GM19238 (cell line): ENCODE measurements around the gene COX15.
"Not testable (repeated sequence)": the region's sequence is repeated elsewhere in the genome, so short reads cannot be mapped to it uniquely, and the experiment has no call there.

Source experiments
- DNase-seq: peaks from one replicate; pipeline ENCODE4 v3.0.0; 2011; ENCODE audit warnings: low spot score; ENCODE audit not compliant: insufficient read length

COX15 gene

DNA sequence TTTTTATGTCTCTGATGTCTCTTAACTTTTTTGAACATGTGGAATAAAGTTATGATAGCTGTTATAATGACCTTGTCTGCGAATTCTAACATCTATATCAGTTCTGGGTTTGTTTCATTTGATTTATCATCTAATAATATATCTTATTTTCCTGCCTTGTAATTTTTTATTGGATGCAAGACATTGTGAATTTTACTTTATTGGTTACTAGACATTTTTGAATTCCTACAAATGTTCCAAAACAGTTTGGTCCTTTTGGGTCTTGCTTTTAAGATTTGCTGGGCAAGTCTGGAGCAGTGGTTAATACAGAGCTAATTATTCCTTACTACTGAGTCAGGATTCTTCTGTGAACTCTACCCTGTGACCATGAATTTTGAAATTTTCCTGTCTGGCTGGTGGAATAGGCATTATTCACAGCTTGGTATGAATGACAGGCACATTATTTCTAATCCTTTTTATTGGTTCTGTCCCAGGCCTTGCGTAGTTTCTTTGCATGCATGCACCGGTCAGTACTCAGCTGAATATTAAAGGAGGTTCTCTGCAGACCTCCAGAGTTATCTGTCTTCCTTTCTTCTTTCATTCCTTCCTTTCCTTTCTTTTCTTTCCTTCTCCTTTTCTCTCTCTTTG lies 9.1 kb upstream of the COX15 start:
- no peak for DNase-seq

- DNase-seq: no peak
Observed at GRCh38 chr10:99740260-99740659, 8.3 kb upstream of the COX15 start.

DNA sequence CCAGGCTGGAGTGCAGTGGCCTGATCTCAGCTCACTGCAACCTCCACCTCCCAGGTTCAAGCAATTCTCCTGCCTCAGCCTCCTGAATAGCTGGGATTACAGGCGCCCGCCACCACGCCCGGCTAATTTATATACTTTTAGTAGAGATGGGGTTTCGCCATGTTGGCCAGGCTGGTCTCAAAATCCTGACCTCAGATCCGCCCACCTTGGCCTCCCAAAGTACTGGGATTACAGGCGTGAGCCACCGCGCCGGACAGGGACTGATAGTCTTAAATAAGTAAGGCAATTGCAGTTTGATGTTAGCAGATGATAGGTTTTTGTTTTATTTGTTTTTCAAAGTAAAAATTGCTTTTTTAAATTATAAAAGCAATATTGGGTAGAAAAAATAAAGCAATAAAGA lies 2.2 kb upstream of the COX15 start:
- DNase-seq: not testable (repeated sequence)

DNA sequence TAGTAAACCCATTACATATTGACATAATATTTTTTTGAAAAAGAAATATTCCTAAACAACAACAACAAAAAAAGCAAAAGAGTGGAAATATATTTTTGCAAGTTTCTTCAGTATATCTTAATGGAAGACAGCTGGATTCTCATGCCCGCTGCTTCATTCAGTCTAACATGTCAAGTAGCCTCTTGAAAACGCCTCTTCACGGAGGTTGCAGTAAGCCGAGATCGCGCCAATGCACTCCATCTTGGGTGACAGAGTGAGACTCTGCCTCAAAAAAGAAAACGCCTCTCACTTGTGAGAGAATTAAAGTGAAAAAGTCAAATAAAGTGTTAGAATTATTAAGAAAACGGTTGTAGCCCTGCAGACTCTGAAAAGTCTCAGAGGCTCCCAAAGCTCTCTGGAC lies 1.4 kb upstream of the COX15 start:
- DNase-seq: no peak

GRCh38 chr10:99731306-99732032 lies 458 bp downstream of the COX15 start:
- no peak for DNase-seq

- no peak for DNase-seq
Observed at GRCh38 chr10:99730026-99730425, 1.9 kb downstream of the COX15 start.

DNA sequence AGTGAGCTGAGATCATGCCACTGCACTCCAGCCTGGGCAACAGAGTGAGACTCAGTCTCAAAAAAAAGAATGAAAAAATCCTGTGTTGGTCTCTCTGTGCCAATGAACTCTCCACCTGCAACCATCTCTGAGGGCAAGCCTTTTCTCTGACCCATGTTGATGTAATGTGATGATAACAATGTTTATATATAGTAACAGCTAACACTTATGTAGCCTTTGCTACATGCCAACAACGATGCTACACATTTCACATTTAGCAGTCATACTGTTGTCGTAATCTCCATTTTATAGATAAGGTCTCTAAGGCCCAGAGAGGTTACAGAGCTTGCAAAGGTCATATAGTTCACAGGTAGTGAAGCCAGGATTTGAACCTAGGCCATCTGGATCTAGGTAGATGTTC lies 11.5 kb downstream of the COX15 start:
- no peak for DNase-seq

- no peak for DNase-seq
Observed at GRCh38 chr10:99714446-99714845, 17.5 kb downstream of the COX15 start.

DNA sequence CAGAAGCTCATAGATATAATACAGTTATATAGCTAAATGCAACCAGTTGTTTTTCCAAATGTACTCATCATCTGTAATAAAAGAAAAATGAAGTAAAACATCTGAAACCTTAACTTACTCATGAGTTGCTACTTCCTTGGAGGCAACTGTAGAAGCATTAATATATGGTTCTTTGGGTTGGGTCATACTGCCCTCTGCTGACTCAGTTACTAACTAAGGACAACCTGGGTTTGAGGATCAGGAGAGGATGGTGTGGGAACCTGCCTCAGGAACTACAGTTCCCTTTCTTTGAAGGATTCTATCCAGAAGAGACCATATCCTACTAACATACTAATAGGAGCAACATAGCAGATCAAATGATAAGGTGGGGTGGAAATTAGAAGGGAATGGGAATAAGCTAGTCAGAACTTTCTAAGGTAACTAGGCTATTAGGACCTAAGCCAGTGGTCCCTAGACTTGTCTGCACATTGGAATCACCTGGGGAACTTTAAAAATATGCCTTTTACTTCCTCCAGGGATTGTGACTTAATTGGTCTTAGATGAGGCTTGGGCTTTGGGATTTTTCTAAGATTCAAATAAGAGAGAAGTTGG lies 20.7 kb downstream of the COX15 start:
- no peak for DNase-seq

DNA sequence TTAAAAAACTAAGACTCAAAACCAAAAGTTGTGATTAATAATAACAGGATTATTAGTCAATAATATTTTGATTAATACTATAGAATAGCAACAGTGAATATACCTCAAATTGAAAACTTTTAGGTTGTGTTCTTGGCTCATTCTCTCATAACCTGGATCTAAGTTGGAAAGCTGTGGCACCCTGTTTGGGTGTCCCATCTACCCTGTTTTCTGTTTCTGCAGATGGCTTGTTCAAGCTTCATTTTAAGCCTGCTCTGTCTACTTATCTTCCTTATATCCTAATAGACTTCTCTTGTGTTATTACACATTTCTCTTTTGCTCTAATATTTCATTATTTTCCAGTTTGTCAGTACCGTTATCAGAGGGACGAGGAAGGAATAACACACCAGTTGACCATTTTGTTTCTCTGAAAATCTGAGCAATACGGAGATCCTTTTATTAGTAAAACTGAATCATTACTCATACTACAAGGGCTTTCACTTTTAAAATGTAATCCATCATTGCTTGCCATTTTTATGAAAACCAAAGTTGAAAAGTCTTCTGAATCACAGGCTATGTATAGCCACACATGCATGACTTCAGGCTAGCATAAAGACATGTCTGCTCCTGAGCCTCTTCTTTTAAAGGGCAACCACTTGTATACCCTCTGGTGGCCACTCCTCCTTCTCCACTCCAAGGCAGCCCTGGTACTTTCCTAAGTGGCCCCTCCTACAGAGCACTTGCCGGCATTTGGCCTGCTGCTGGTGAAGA lies 22.3 kb downstream of the COX15 start:
- no peak for DNase-seq

- no peak for DNase-seq
Observed at GRCh38 chr10:99708428-99709012, 23.4 kb downstream of the COX15 start.

DNA sequence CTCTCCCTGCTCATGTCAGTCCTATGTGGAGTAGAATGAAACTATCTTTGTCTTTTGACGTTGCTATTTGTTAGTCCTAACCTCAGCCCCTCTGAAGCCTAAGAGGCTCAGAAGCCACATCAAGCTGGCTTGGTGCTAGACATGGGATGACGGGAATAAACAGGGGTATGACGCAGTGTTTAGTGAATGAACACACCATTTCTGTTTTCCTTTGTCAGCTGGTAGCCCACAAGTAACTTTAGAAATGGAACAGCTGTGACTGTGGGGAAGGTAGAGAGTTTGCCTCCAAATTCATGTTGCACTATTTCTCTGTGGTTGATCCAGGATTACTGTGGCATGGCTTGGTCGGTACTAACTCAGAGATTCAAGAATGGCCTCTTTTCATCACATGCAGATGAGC lies 31.3 kb downstream of the COX15 start:
- no peak for DNase-seq

DNA sequence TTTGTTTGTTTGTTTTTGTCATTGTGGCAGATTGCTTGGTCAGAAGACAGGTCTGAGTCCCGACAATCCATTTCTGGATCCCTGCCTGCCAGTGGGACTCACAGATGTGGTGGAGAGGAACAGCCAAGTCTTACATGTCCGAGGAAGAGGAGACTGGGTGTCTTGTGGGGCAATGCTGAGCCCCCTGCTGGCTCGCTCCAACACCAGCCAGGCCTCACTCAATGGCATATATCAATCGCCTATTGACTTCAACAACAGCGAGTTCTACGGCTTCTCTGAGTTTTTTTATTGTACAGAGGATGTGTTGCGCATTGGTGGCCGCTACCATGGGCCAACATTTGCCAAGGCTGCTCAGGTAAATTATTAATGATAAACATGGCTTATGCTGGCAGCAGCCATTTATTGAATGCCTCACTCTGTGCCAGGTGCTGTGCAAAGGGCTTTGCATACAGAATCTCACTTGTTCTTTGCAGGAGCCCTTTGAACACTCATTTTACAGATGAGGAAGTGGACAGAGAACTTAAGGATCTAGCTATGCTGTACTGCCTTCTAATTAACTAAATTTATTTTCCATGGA lies 33.3 kb downstream of the COX15 start:
- DNase-seq: no peak

- no peak for DNase-seq
Observed at GRCh38 chr10:99695761-99696160, 36.2 kb downstream of the COX15 start.

GRCh38 chr10:99693933-99694583 lies 37.9 kb downstream of the COX15 start:
- DNase-seq: no peak

DNA sequence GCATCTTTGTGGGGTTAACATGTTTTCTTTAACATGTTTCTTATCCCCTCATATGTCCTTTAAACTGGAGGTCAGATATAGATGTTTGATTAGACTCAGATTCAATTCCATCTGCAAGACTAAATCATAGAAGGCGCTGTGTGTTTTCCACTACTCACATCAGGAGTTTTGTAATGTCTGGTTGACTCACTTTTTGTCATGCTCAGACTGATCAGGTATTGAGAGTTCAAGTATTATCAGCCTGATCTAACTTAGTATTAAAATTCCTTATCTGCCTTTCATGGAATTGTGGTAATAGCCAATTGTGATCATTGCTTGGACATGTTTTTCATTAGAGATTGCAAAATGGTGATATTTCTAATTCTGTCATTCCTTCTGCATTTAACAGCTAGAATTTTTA lies 42.5 kb downstream of the COX15 start:
- no peak for DNase-seq

DNA sequence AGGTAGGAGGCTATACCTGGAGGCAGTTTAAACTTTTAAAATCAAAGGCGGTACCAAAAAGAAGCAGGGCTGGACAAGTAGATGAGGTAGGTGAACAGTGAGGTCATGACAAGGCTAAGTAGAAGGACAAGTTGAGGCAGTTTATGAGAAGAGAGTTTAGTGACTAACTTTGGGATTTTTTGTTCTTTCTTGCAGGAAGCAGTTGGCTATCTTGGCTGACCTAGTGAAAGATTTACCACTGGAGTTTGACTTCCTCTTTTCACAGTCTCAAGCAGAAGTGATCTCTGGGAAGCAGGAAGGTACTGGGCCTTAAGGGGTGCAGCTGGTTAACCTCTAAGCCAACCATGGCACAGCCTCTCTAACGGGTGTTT lies 46.3 kb downstream of the COX15 start:
- no peak for DNase-seq

DNA sequence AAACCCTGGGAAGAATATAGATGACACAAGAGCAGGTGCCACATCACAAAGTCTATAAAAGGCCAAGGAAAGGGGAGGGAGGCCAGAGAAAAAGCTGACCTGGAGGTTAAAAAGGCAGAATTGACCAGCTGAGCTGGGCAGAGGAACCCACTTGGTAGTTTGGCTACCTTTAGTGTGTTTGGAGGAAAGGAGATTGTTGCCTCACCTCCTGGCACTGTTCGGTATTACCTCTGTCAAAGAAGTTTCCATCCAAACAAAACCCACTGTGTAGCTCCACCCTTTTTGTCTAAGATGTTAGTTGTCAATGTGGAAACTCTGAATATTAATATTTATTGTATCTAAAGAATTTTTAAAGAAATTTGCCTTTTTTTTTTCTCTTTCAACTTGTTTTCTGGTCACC lies 49.2 kb downstream of the COX15 start:
- no peak for DNase-seq
